HG02798 (cell line): ENCODE measurements around the gene SOD2.
"Not testable (repeated sequence)": the region's sequence is repeated elsewhere in the genome, so short reads cannot be mapped to it uniquely, and the experiment has no call there.

Source experiments
- ATAC-seq: cut with Tn5 transposase; IDR thresholded peaks from one replicate; pipeline ENCODE4 v1.9.1; 2021; ENCODE audit warnings: mild to moderate bottlenecking; ENCODE audit not compliant: unreplicated experiment, poor library complexity

SOD2 gene

GRCh38 chr6:159716247-159717096, 23.4 kb upstream of the SOD2 start:
- ATAC-seq: no peak

GRCh38 chr6:159715605-159716004, 22.6 kb upstream of the SOD2 start:
- ATAC-seq: no peak

- no peak for ATAC-seq
Observed at GRCh38 chr6:159715166-159715565, 22.1 kb upstream of the SOD2 start.

GRCh38 chr6:159714404-159714803, 21.4 kb upstream of the SOD2 start:
- ATAC-seq: no peak

GRCh38 chr6:159713984-159714383, 20.9 kb upstream of the SOD2 start:
- no peak for ATAC-seq

GRCh38 chr6:159712389-159712788, 19.3 kb upstream of the SOD2 start:
- ATAC-seq: not testable (repeated sequence)

- ATAC-seq: not testable (repeated sequence)
Observed at GRCh38 chr6:159710603-159711002, 17.6 kb upstream of the SOD2 start.

GRCh38 chr6:159701413-159701999, 8.5 kb upstream of the SOD2 start:
- no peak for ATAC-seq

GRCh38 chr6:159700970-159701369, 7.9 kb upstream of the SOD2 start:
- ATAC-seq: no peak

- no peak for ATAC-seq
Observed at GRCh38 chr6:159695984-159696383, 2.9 kb upstream of the SOD2 start.

GRCh38 chr6:159693894-159694545, 979 bp upstream of the SOD2 start:
- no peak for ATAC-seq

GRCh38 chr6:159692303-159693127, 526 bp downstream of the SOD2 start:
- peak; percentile 46 for ATAC-seq

- ATAC-seq: no peak
Observed at GRCh38 chr6:159691963-159692287, 1.1 kb downstream of the SOD2 start.

GRCh38 chr6:159691133-159691962, 1.7 kb downstream of the SOD2 start:
- no peak for ATAC-seq

GRCh38 chr6:159690135-159690534, 2.9 kb downstream of the SOD2 start:
- ATAC-seq: not testable (repeated sequence)

GRCh38 chr6:159689001-159689400, 4.0 kb downstream of the SOD2 start:
- no peak for ATAC-seq

GRCh38 chr6:159688266-159688905, 4.7 kb downstream of the SOD2 start:
- ATAC-seq: no peak

- no peak for ATAC-seq
Observed at GRCh38 chr6:159687341-159687740, 5.7 kb downstream of the SOD2 start.

GRCh38 chr6:159686703-159687102, 6.3 kb downstream of the SOD2 start:
- ATAC-seq: no peak
